Activated T-helper 2 cell treated with anti-CD3 and anti-CD28 coated beads, Interferon-gamma antibody, Interleukin-2, Interleukin-4, amounts not matched to agents 10 μg/mL and 5 μg/mL and 100 μg/mL, durations not matched to agents 14 hours and 24 hours and 36 hours (primary cell): Measurements from ENCODE around the gene FAM222A. TPM values are rescaled to one million over a fixed set of nuclear protein-coding genes. Genes with fewer than 3 reads are reported as not detected.

Source experiments
- DNase-seq: peaks from one replicate; pipeline ENCODE4 v3.0.0; 2021; ENCODE audit warnings: low spot score
- H3K27ac Mint-ChIP-seq: one replicate; pipeline ENCODE4 v1.8.0; 2021; ENCODE audit warnings: mixed read lengths
- H3K27me3 Mint-ChIP-seq: one replicate; pipeline ENCODE4 v1.8.0; 2021; ENCODE audit warnings: low read depth, mixed read lengths
- H3K36me3 Mint-ChIP-seq: one replicate; pipeline ENCODE4 v1.8.0; 2021; ENCODE audit warnings: low read depth, mixed read lengths
- H3K4me1 Mint-ChIP-seq: one replicate; pipeline ENCODE4 v1.8.0; 2021; ENCODE audit warnings: low read depth, mixed read lengths
- H3K4me3 Mint-ChIP-seq: one replicate; pipeline ENCODE4 v1.8.0; 2021; ENCODE audit warnings: low read depth, mild to moderate bottlenecking, moderate library complexity, mixed read lengths
- H3K9me3 Mint-ChIP-seq: one replicate; pipeline ENCODE4 v1.8.0; 2021; ENCODE audit warnings: mixed read lengths
- intact Hi-C: fragments of 100-400 bp; cut with micrococcal nuclease; formaldehyde crosslinking; loops from one replicate; pipeline ENCODE4 v1.15.1; 2023
- total RNA-seq: library from RNA; stranded (reverse); gene quantifications from 2 replicates; pipeline ENCODE4 v1.2.3, GENCODE V29; 2022

FAM222A gene
- total RNA-seq, 1 donor from 2014 or later, result 1.6 TPM

- H3K36me3 Mint-ChIP-seq, result no peaks in the 10 kb centered on the region
- DNase-seq, result no peak
- no peaks in the 10 kb centered on the region for H3K4me1 Mint-ChIP-seq
- peaks cover 14% of the 10 kb centered on the region for H3K27me3 Mint-ChIP-seq
- intact Hi-C loops, result no loop called here
- H3K4me3 Mint-ChIP-seq, result no peak overlapping the region
- no peak overlapping the region for H3K27ac Mint-ChIP-seq
- no peaks in the 10 kb centered on the region for H3K9me3 Mint-ChIP-seq
Measured at GRCh38 chr12:109734219-109735000, 20.8 kb downstream of the FAM222A start.

DNA sequence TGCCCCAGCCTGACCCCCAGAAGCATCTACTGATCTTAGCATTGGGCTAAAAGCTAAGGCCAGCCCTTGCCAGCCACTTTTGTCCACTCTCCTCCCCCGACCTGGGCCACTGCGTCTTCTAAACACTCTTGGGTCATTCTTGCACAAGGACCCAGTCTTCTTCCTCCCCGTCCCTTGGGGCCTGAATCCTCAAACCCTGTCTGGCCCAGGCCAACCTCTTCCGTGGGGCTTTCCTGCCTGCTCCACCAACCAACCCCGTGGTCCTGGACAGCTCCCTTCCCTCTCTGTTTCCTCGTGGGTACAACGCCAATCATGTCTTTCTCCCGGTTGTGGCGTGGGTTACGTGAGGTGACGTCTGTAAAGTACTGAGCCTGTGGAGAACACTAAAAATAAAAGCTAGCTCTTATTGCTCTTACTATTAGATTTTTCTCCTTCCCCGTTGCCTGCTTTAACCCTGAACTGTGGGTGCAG is 21.5 kb downstream of the FAM222A start:
- Mint-ChIP-seq H3K9me3 (no peaks in the 10 kb centered on the region), H3K4me1 (no peaks in the 10 kb centered on the region)

DNA sequence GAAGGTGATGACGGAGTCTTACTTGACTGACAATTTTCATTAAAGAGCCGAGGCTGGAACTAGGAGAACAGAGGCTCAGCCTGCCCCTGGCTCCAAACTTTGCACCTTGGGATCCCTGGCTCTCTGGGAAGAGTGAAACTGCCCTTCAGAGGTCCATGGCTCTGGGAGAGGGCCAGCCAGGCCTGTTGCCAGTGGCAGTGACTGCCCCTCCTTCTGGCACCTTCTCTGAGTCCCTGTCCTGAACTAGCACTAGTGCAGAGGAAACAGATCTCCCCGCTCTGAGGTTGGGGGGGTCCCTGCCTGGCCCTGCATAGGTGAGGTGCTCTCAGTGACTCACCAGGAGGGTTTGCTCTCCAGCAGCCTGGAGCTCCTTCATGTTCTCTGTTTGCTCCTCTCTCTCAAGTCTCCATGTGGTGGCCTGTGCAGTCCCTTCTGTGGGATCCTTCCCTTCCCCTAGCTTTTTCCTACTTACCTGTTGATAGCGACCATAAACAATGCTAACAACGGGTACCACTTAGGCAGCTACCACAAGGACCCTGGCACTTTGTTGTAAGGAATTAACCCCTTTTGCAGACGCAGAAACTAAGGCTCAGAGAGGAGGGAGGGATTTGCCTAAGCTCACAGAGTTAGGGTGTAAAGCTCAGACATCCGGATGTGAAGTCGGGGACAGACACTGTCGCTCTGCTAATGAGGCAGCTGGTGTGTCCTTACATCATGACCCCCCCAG is 22.4 kb downstream of the FAM222A start:
- H3K9me3 Mint-ChIP-seq, result no peaks in the 10 kb centered on the region
- no peak for DNase-seq
- H3K4me3 Mint-ChIP-seq, result no peak overlapping the region
- no peak overlapping the region for H3K27ac Mint-ChIP-seq
- peaks cover 17% of the 10 kb centered on the region for H3K27me3 Mint-ChIP-seq
- H3K36me3 Mint-ChIP-seq, result no peaks in the 10 kb centered on the region
- intact Hi-C loops, result no loop called here
- no peaks in the 10 kb centered on the region for H3K4me1 Mint-ChIP-seq

More for the DNA sequence above, 21.5 kb downstream of the FAM222A start:
- DNase-seq, result no peak
- Mint-ChIP-seq H3K27me3 (peaks cover 14% of the 10 kb centered on the region), H3K4me3 (no peak overlapping the region), H3K27ac (no peak overlapping the region), H3K36me3 (no peaks in the 10 kb centered on the region)
- intact Hi-C loops, result no loop called here

DNA sequence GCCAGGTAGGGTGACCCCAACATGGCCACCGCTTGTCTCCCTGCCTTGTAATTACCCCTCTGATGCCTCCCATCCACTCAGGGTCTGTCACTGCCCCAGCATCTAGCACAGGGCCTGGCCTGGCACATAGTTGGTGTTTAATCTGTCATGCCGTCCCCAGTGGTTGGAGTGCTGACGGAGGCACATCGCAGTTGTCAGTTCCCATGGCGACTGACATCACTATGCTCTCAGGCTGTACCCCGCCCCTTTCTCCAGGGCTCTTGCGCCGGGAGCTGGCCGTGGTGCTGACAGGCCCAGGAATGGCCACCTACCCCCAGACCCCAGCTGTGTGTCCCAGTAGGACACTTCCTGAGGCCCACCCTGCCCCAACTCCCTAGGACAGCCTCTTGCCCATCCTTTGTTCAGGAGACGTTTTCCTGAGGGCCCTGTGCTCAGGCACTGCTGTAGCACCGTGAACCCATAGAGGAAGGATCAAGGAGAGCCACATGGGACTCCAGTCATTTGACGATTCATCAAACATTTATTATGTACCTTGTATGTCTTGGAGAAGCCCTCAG is 23.0 kb downstream of the FAM222A start:
- Mint-ChIP-seq H3K4me3 (no peak overlapping the region), H3K27me3 (peaks cover 17% of the 10 kb centered on the region), H3K27ac (no peak overlapping the region), H3K36me3 (no peaks in the 10 kb centered on the region), H3K4me1 (no peaks in the 10 kb centered on the region), H3K9me3 (no peaks in the 10 kb centered on the region)
- DNase-seq, result no peak
- intact Hi-C loops, result no loop called here

DNA sequence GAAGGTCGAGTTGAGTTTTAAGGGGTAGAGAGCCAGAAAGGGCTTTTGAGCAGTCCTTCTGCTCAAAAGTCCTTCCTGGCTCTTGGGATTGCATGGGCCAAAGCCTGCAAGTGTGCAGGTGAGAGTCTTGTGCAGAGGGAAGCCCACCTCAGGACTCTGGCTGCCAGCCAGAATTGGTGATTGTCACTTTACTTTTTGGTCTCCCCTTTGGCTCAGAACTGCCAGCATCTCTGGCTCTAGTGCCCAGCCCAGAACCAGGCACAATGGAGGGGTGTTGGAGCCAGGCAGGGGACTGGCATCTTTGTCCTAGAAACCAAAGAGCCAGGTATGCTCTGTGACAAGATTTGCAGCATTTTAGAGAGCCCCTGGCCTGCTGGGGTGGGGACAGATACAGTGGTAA is 23.5 kb downstream of the FAM222A start:
- Mint-ChIP-seq H3K36me3 (no peaks in the 10 kb centered on the region), H3K4me1 (no peaks in the 10 kb centered on the region), H3K27me3 (peaks cover 17% of the 10 kb centered on the region), H3K9me3 (no peaks in the 10 kb centered on the region), H3K4me3 (no peak overlapping the region), H3K27ac (no peak overlapping the region)
- DNase-seq, result no peak
- intact Hi-C loops, result no loop called here

DNA sequence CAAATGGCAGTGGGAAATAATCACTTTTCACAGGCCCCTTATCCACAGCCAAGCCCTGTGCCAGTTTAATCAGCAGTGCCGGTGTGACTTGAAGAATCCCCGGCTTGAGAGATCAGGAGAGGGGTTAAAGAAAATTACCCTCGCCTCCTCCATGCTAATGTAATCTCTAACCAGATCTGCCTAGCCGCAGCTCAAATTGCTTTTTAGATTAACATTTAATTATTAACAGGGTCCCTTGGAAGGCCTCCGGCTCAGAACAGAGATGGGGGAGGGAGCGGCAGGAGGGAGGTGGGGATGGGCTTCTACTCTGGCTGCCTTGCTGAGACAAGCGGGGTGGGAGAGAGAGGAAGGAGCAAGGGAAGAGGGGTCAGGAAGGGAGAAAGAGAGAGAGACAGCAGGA is 24.0 kb downstream of the FAM222A start:
- Mint-ChIP-seq H3K27ac (no peak overlapping the region), H3K9me3 (no peaks in the 10 kb centered on the region), H3K4me3 (no peak overlapping the region), H3K27me3 (peaks cover 17% of the 10 kb centered on the region), H3K36me3 (no peaks in the 10 kb centered on the region), H3K4me1 (no peaks in the 10 kb centered on the region)
- intact Hi-C loops, result no loop called here
- DNase-seq, result no peak

- DNase-seq, result no peak
- Mint-ChIP-seq H3K4me3 (no peak overlapping the region), H3K36me3 (no peaks in the 10 kb centered on the region), H3K27me3 (peaks cover 15% of the 10 kb centered on the region), H3K9me3 (no peaks in the 10 kb centered on the region), H3K27ac (no peak overlapping the region), H3K4me1 (no peaks in the 10 kb centered on the region)
- intact Hi-C loops, result no loop called here
Measured at GRCh38 chr12:109738209-109738608, 24.6 kb downstream of the FAM222A start.

- DNase-seq, result no peak
- no peaks in the 10 kb centered on the region for H3K4me1 Mint-ChIP-seq
- H3K4me3 Mint-ChIP-seq, result no peak overlapping the region
- H3K27ac Mint-ChIP-seq, result no peak overlapping the region
- H3K36me3 Mint-ChIP-seq, result no peaks in the 10 kb centered on the region
- peaks cover 13% of the 10 kb centered on the region for H3K27me3 Mint-ChIP-seq
- intact Hi-C loops, result no loop called here
- H3K9me3 Mint-ChIP-seq, result no peaks in the 10 kb centered on the region
Measured at GRCh38 chr12:109738878-109739665, 25.4 kb downstream of the FAM222A start.

DNA sequence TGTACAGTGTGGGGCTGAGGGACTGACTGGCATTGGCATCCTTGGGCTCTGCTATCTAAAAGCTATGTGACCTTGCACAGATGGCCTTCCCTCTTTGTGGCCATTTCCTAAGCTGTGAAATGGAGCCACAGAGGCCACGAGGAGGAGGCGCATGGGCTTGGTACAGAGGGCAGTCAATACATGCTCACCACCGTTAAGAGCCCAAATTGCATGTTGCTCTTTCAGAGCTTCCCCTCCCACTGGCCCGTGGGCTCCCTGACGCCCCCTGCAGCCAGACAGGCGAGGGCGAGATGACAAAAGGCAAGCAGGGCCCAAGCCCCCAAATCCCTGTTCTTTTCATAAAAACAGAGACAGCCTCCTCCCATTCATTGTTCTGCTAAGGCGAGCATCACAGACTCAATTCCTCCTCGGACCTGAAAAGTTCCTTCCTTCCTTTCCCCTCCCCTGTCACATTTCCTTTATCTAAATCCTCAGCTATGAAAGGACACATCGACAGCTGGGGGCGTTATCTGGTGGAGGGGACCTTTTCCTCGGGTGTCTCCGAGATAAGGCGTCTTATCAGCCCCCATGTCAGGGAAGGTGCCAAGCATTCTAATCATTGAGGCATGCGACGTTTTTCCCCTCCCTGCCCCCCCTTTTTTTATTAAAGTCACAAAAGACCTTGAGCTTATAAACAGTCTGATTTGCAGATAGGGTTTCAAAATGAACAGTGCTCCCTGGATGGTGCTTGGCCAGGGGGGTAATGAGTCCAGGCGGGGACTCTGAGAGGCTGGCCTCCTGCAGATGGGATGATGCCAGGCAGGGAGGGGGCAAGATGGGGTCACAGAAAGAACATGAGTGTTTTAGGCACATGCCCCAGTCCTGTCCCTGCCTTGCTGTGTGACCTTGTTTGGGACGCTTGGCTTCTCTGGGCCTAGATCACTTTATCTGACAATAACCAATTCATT is 26.4 kb downstream of the FAM222A start:
- DNase-seq, result no peak
- intact Hi-C loops, result no loop called here
- no peaks in the 10 kb centered on the region for H3K9me3 Mint-ChIP-seq
- H3K27ac Mint-ChIP-seq, result no peak overlapping the region
- H3K27me3 Mint-ChIP-seq, result peaks cover 6% of the 10 kb centered on the region
- no peak overlapping the region for H3K4me3 Mint-ChIP-seq
- H3K36me3 Mint-ChIP-seq, result no peaks in the 10 kb centered on the region
- H3K4me1 Mint-ChIP-seq, result no peaks in the 10 kb centered on the region

GRCh38 chr12:109740694-109741245 is 27.1 kb downstream of the FAM222A start:
- peaks cover 3% of the 10 kb centered on the region for H3K27me3 Mint-ChIP-seq
- DNase-seq, result no peak
- no peaks in the 10 kb centered on the region for H3K36me3 Mint-ChIP-seq
- H3K4me1 Mint-ChIP-seq, result no peaks in the 10 kb centered on the region
- no peaks in the 10 kb centered on the region for H3K9me3 Mint-ChIP-seq
- H3K27ac Mint-ChIP-seq, result no peak overlapping the region
- H3K4me3 Mint-ChIP-seq, result no peak overlapping the region
- intact Hi-C loops, result no loop called here

DNA sequence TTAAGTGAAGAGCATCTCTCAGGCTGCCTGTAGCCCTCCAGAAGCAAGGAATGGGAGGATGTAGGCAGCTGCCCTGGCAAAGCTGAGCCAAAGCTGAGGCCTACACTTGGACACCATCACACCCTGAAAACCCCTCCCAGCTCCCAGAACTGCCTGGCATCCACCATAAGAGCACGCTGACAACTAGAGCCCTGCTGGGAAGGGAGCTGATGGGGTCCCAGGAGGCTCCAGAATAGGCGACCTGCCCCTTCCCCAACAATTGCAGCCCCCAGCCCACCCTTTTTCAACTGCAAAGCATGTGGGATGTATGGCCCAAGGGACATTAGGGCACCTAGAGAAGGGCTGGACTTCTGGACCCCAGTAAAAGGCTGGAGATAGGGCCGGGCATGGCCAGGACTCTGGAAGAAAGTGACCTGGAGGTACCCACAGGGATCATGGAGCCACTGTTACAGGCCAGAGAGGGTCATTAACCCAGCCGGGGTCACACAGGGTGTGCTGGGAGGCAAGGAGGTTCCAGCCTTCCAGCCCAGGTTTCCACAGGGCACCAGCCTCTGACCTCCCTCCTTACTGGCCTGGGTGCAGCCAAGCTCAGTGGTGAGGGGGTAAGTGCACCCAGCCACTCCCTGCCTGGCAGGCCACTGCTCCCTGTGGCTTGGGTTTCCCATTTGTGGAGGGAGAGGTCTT is 27.8 kb downstream of the FAM222A start:
- Mint-ChIP-seq H3K27ac (no peak overlapping the region), H3K36me3 (no peaks in the 10 kb centered on the region), H3K4me1 (no peaks in the 10 kb centered on the region), H3K9me3 (no peaks in the 10 kb centered on the region), H3K4me3 (no peak overlapping the region), H3K27me3 (peaks cover 3% of the 10 kb centered on the region)
- intact Hi-C loops, result no loop called here
- DNase-seq, result no peak
